Trophoblast cell (in vitro differentiated cells and primary cell): ENCODE results near the gene STRA6.

Experiments used
- DNase-seq, 2 donors: peaks; one replicate each; pipeline ENCODE4 v3.0.0-alpha.2; 2016
- H2AFZ ChIP-seq: 2 replicates; pipeline ENCODE4 v1.6.1; 2013; ENCODE audit warnings: low read length, moderate library complexity, mild to moderate bottlenecking; ENCODE audit not compliant: insufficient read depth, poor library complexity
- H2AK5ac ChIP-seq: 2 replicates; pipeline ENCODE4 v1.6.1; 2013; ENCODE audit warnings: mild to moderate bottlenecking, low read length
- H2BK120ac ChIP-seq: 2 replicates; pipeline ENCODE4 v1.6.1; 2013; ENCODE audit warnings: low read length, mild to moderate bottlenecking, moderate library complexity; ENCODE audit not compliant: insufficient read depth, poor library complexity
- H2BK12ac ChIP-seq: 2 replicates; pipeline ENCODE4 v1.6.1; 2013; ENCODE audit warnings: mild to moderate bottlenecking, low read length, moderate library complexity
- H2BK5ac ChIP-seq: 2 replicates; pipeline ENCODE4 v1.6.1; 2013; ENCODE audit warnings: low read length, low read depth, moderate library complexity, mild to moderate bottlenecking; ENCODE audit not compliant: poor library complexity
- H3K14ac ChIP-seq: 2 replicates; pipeline ENCODE4 v1.6.1; 2013; ENCODE audit warnings: mild to moderate bottlenecking, low read length
- H3K18ac ChIP-seq: 2 replicates; pipeline ENCODE4 v1.6.1; 2013; ENCODE audit warnings: mild to moderate bottlenecking, low read length
- H3K23ac ChIP-seq: 2 replicates; pipeline ENCODE4 v1.6.1; 2013; ENCODE audit warnings: low read length
- H3K27ac ChIP-seq: 2 replicates; pipeline ENCODE4 v1.5.1; 2013; ENCODE audit warnings: low read depth, mild to moderate bottlenecking, inconsistent platforms, low read length, moderate library complexity
- H3K27me3 ChIP-seq: 2 replicates; pipeline ENCODE4 v1.6.1; 2013; ENCODE audit warnings: inconsistent platforms, mild to moderate bottlenecking, low read length, moderate library complexity; ENCODE audit not compliant: insufficient read depth
- H3K36me3 ChIP-seq, 2 experiments: 1 replicate in 1 of 2; 2 replicates in 1 of 2; pipeline ENCODE4 v1.6.1; 2013; ENCODE audit warnings: low read length in 2 of 2, mild to moderate bottlenecking in 2 of 2, moderate library complexity in 1 of 2; ENCODE audit not compliant: insufficient read depth in 2 of 2, control insufficient read depth in 1 of 2
- H3K4ac ChIP-seq: 2 replicates; pipeline ENCODE4 v1.6.1; 2013; ENCODE audit warnings: low read depth, mild to moderate bottlenecking, low read length, moderate library complexity
- H3K4me1 ChIP-seq, 2 experiments: 1 replicate in 1 of 2; 2 replicates in 1 of 2; pipeline ENCODE4 v1.6.1; 2013; ENCODE audit warnings: low read length in 2 of 2, mild to moderate bottlenecking in 2 of 2, moderate library complexity in 1 of 2; ENCODE audit not compliant: insufficient read depth in 2 of 2, control insufficient read depth in 1 of 2
- H3K4me2 ChIP-seq: 2 replicates; pipeline ENCODE4 v1.6.1; 2013; ENCODE audit warnings: inconsistent platforms, mild to moderate bottlenecking, low read length, moderate library complexity
- H3K4me3 ChIP-seq: 2 replicates; pipeline ENCODE4 v1.5.1; 2013; ENCODE audit warnings: mild to moderate bottlenecking, low read depth, low read length, inconsistent platforms
- H3K79me1 ChIP-seq: one replicate; pipeline ENCODE4 v1.6.1; 2013; ENCODE audit warnings: low read length
- H3K79me2 ChIP-seq: 2 replicates; pipeline ENCODE4 v1.6.1; 2013; ENCODE audit warnings: low read length, mild to moderate bottlenecking; ENCODE audit not compliant: control insufficient read depth, insufficient read depth, poor library complexity
- H3K9ac ChIP-seq: 2 replicates; pipeline ENCODE4 v1.6.1; 2013; ENCODE audit warnings: mild to moderate bottlenecking, low read length
- H3K9me3 ChIP-seq: 2 replicates; pipeline ENCODE4 v1.6.1; 2013; ENCODE audit warnings: low read depth, mild to moderate bottlenecking, control low read depth, inconsistent platforms, low read length; ENCODE audit not compliant: insufficient read depth
- H4K12ac ChIP-seq: 2 replicates; pipeline ENCODE4 v1.6.1; 2013; ENCODE audit warnings: low read depth, mild to moderate bottlenecking, low read length, moderate library complexity
- H4K8ac ChIP-seq: 2 replicates; pipeline ENCODE4 v1.6.1; 2013; ENCODE audit warnings: low read depth, mild to moderate bottlenecking, low read length, moderate library complexity
- H4K91ac ChIP-seq: one replicate; pipeline ENCODE4 v1.6.1; 2013; ENCODE audit warnings: low read depth, mild to moderate bottlenecking, low read length, moderate library complexity
- WGBS: extraction: QIAGEN DNeasy Blood & Tissue Kit; methylation state at CpG from one replicate; pipeline ENCODE4 v1.1.7; 2013; ENCODE audit warnings: missing lambda C conversion rate; ENCODE audit not compliant: insufficient read length, insufficient coverage; ENCODE audit errors: extremely low coverage; 5-methylcytosine and 5-hydroxymethylcytosine counted together

Gene STRA6

GRCh38 chr15:74234598-74234875 is 31.9 kb upstream of the STRA6 start:
- H3K23ac ChIP-seq, result no peak overlapping the region
- no peaks in the 10 kb centered on the region for H3K36me3 ChIP-seq
- no peak overlapping the region for H2BK120ac ChIP-seq
- no peak overlapping the region for H3K14ac ChIP-seq
- no peaks in the 10 kb centered on the region for H3K79me1 ChIP-seq
- no peak overlapping the region for H2AK5ac ChIP-seq
- no peak overlapping the region for H2AFZ ChIP-seq
- no peaks in the 10 kb centered on the region for H3K27me3 ChIP-seq
- no peak overlapping the region for H4K91ac ChIP-seq
- H3K4me3 ChIP-seq, result no peak overlapping the region
- no peak for DNase-seq
- no peaks in the 10 kb centered on the region for H3K9me3 ChIP-seq
- H3K9ac ChIP-seq, result no peak overlapping the region
- no peaks in the 10 kb centered on the region for H3K4me1 ChIP-seq
- no peaks in the 10 kb centered on the region for H3K79me2 ChIP-seq
- WGBS, result no CpG with 5 or more reads among the region's 9 CpGs
- no peak overlapping the region for H3K18ac ChIP-seq
- H2BK5ac ChIP-seq, result no peak overlapping the region
- no peak overlapping the region for H4K12ac ChIP-seq
- H4K8ac ChIP-seq, result no peak overlapping the region
- no peak overlapping the region for H3K27ac ChIP-seq
- H3K4ac ChIP-seq, result no peak overlapping the region
- H3K4me2 ChIP-seq, result no peak overlapping the region
- H2BK12ac ChIP-seq, result no peak overlapping the region

- no peak overlapping the region for H3K23ac ChIP-seq
- no peaks in the 10 kb centered on the region for H3K79me1 ChIP-seq
- no peak for DNase-seq
- H3K4me2 ChIP-seq, result no peak overlapping the region
- H3K36me3 ChIP-seq, result no peaks in the 10 kb centered on the region
- no peak overlapping the region for H3K14ac ChIP-seq
- H3K4me3 ChIP-seq, result no peak overlapping the region
- H2BK120ac ChIP-seq, result no peak overlapping the region
- no peak overlapping the region for H3K27ac ChIP-seq
- no peak overlapping the region for H2AK5ac ChIP-seq
- no peak overlapping the region for H2AFZ ChIP-seq
- H4K12ac ChIP-seq, result no peak overlapping the region
- H3K9ac ChIP-seq, result no peak overlapping the region
- no peak overlapping the region for H4K8ac ChIP-seq
- no peaks in the 10 kb centered on the region for H3K9me3 ChIP-seq
- no peak overlapping the region for H2BK12ac ChIP-seq
- H3K4ac ChIP-seq, result no peak overlapping the region
- H3K4me1 ChIP-seq, result no peaks in the 10 kb centered on the region
- H3K27me3 ChIP-seq, result no peaks in the 10 kb centered on the region
- no peak overlapping the region for H4K91ac ChIP-seq
- no peak overlapping the region for H3K18ac ChIP-seq
- WGBS, result no CpG with 5 or more reads among the region's 3 CpGs
- H2BK5ac ChIP-seq, result no peak overlapping the region
- H3K79me2 ChIP-seq, result no peaks in the 10 kb centered on the region
Observed at GRCh38 chr15:74233851-74234597, 31.4 kb upstream of the STRA6 start.

- H4K8ac ChIP-seq, result no peak overlapping the region
- H2AFZ ChIP-seq, result no peak overlapping the region
- no peak overlapping the region for H3K23ac ChIP-seq
- no peaks in the 10 kb centered on the region for H3K9me3 ChIP-seq
- no peaks in the 10 kb centered on the region for H3K4me1 ChIP-seq
- WGBS, result no CpG with 5 or more reads among the region's 6 CpGs
- H4K91ac ChIP-seq, result no peak overlapping the region
- H3K27ac ChIP-seq, result no peak overlapping the region
- DNase-seq, result no peak
- H3K79me1 ChIP-seq, result no peaks in the 10 kb centered on the region
- H3K79me2 ChIP-seq, result no peaks in the 10 kb centered on the region
- H3K36me3 ChIP-seq, result no peaks in the 10 kb centered on the region
- no peak overlapping the region for H2AK5ac ChIP-seq
- H2BK5ac ChIP-seq, result no peak overlapping the region
- H3K9ac ChIP-seq, result no peak overlapping the region
- H3K4me2 ChIP-seq, result no peak overlapping the region
- H4K12ac ChIP-seq, result no peak overlapping the region
- H3K18ac ChIP-seq, result no peak overlapping the region
- H3K4me3 ChIP-seq, result no peak overlapping the region
- H2BK12ac ChIP-seq, result no peak overlapping the region
- no peak overlapping the region for H3K4ac ChIP-seq
- H2BK120ac ChIP-seq, result no peak overlapping the region
- no peaks in the 10 kb centered on the region for H3K27me3 ChIP-seq
- H3K14ac ChIP-seq, result no peak overlapping the region
Observed at GRCh38 chr15:74233373-74233772, 30.8 kb upstream of the STRA6 start.

- Histone ChIP-seq H3K27ac (no peak overlapping the region), H4K12ac (no peak overlapping the region), H3K4ac (no peak overlapping the region), H2BK120ac (no peak overlapping the region), H3K18ac (no peak overlapping the region), H3K36me3 (no peaks in the 10 kb centered on the region), H3K9me3 (no peaks in the 10 kb centered on the region), H3K4me3 (no peak overlapping the region), H2AFZ (no peak overlapping the region), H3K14ac (no peak overlapping the region), H3K9ac (no peak overlapping the region), H2AK5ac (no peak overlapping the region), H3K23ac (no peak overlapping the region), H2BK12ac (no peak overlapping the region), H3K4me1 (no peaks in the 10 kb centered on the region), H3K4me2 (no peak overlapping the region), H4K91ac (no peak overlapping the region), H2BK5ac (no peak overlapping the region), H3K79me2 (no peaks in the 10 kb centered on the region), H3K27me3 (no peaks in the 10 kb centered on the region), H3K79me1 (no peaks in the 10 kb centered on the region), H4K8ac (no peak overlapping the region)
- DNase-seq, result no peak
- no CpG with 5 or more reads among the region's 10 CpGs for WGBS
Observed at GRCh38 chr15:74231475-74231874, 28.9 kb upstream of the STRA6 start.
